ENCODE data around the gene UFSP2. TPM values are rescaled to one million over a fixed set of nuclear protein-coding genes. Genes with fewer than 3 reads are reported as not detected.

The UFSP2 gene, protein sequence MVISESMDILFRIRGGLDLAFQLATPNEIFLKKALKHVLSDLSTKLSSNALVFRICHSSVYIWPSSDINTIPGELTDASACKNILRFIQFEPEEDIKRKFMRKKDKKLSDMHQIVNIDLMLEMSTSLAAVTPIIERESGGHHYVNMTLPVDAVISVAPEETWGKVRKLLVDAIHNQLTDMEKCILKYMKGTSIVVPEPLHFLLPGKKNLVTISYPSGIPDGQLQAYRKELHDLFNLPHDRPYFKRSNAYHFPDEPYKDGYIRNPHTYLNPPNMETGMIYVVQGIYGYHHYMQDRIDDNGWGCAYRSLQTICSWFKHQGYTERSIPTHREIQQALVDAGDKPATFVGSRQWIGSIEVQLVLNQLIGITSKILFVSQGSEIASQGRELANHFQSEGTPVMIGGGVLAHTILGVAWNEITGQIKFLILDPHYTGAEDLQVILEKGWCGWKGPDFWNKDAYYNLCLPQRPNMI
- total RNA-seq, result 40.0 and 51.7 TPM in 2 replicates

DNA sequence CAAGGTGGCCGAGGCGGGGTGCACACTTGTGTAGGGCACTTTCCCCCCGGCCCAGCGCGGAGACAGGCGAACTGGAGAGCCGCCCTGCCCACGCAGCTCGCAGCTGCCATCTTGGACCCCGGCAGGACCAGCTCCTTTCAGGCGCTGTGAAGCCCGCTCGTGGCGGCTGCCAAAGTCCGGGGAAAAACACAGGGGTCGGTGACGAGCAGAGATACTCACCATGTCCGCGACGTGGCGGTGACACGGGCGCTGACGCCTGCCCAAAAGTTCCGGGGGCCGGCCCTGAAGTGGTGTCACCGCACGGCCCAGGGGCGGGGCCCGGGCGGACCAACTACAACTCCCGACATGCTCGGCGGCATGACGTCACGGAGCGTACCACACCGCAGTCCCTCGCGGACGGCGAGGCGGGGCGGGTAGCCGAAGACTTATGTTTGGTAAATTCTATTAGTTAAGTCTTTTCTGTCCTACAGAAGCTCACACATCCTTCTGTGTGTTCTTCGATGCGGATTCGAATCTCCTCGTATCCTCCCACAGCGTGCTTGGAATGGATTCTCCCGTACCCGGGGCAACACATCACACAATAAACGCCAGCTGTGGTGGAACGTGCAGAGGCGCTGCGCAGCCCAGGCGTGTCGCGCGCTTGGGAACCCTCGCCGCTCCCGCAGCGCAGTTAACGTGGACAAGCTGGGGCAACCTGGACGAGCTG lies at the start of gene UFSP2:
Gene UFSP2, minus strand, starts transcription at position 318 of the 706 bp plus-strand sequence. Its CDS starts 96 bp downstream, at position 222.
- DNase-seq, result peak; percentile 92

DNA sequence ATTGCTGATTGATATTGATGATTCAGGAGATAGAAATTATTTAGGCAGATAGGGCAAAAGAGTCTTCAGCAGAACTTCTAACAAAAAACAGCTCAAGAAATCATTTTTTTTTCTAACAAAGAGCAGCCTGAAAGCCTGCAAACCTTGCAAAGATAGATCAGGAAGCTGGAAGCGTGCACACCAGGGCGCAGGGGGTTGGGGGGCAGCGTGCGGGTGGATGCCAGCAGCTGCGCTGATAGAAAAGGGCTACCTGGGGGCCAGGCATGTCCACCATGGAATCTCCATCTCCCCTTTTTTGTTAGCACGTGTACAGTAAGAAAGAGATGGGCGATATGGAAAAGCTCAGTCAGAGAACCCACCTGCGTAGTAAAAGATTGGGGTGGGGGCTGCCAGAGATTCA lies 47.5 kb upstream of the UFSP2 start:
- DNase-seq, result no peak

DNA sequence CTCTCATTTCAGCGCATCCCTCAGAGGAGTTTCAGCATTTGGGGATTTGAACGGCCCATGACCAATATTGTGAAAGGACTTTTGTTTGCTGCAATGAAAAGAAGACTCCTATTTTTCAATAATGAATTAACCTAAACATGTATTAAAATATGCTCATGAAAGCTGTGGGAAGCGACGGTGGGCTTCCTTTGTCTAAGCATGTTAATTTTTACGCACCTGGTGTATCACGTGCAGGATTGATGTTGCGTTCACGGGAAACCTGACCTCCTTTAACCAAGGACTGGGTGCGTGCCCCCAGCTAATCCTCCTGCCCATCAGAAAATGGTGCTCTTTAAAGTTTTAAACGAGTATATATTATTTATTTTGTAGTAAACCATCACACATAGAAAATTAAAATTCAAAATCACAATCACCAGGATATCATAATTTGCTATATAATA lies 46.4 kb upstream of the UFSP2 start:
- DNase-seq, result no peak

DNA sequence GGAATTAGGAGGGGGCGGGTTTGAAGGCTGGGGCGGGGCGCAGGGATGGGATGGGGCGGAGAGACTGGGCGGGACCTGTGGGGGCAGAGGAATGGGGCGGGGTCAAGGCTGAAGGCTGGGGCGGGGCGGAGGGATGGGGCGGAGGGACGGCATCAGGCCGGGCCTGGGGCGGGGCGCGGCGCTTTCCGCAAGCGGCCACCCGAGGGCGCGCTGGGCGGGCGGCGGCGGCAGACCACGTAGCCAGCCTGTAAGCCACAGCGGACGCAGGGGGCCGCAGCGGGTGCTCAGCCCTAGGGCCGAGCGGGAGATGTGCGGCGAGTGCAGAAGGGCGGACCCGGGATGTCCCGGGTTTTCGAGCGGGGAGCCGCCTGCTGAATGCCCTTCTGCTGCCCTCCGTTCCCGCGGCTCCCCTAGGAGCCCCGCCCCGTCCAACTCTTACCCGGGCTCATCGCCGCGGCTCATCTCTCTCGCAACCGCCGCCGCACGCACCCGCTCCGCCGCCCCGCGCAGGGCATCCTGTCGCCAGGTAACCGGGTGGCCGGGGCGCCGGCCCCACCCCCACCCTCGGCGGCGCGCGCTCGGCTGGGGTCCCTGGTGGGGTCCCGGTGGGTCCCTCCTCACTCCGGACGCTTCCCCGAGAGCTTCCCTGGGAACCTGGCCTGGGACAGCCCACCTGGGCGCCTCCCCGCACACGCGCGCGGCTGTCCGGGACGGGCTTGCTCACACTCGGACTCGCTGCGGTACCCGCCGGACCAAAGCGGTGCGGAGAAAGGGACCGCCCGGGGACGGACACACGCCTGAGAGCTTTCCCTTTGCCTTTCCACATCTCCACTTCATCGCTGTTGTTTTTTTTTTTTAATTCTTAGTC lies 45.7 kb upstream of the UFSP2 start, which contains the start of gene CCDC110:
Gene CCDC110, minus strand, starts transcription at position 499 of the 868 bp plus-strand sequence. Its CDS starts 50 bp downstream, at position 449.
- DNase-seq, result peak; percentile 99

DNA sequence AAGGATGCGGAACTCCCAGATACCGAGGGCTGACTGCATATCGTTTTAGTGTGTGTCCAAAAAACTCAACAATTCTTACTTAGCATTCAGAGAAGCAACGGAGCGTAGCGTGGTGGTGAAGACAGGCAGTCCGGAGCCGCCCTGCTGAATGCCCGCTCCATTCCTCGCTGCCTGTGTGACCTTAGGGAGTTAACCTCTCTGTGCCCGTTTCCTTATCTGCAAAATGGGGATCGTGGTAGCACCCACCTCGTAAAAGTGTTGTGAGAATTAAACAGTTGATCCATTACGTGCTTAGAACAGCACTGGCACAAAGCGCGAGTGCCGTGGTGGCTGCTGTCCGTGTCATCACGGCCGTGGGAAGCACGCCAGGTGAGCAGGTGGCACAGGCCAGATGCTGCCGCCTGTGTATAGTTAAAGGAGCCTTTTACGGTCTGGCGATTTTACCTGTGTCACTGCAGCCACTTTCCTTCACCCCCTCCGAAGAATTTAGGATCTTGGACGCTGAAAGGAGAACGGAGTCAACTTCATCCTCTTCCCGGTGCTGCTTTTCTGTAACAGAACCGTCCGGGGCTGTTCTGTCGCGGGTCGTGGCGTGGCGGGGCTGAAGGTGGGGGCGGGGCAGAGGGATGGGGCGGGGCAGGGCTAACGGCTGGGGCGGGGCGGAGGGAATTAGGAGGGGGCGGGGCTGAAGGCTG lies 44.9 kb upstream of the UFSP2 start:
- peak; percentile 42 for DNase-seq

DNA sequence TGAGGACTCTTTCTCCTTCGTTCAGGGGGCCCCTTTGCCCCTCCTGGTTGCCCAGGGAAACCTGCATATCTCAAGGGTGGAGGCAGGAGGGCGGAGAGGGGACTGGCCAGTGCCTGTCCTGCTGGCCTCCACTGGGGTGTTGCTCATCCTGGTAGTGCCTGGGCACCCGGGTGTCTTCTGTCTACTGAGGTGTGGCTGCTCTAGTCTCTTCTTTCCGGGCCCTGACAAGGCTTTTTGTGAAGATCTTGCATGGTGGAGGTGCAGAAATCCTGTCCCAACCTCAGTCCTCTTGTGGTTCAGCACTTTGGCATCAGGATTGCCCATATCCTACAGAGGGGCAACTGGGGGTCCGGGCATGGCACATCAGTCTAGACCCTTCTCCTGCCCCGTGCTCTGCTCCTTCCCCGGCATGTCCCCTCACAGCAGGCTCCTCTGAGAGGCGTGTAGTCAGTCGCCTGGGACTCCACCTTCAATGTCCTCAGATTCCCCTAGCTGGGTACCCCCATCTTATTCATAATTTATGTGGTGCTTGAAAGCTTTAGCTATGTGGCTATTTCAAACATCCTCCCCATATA lies 43.9 kb upstream of the UFSP2 start:
- DNase-seq, result no peak

DNA sequence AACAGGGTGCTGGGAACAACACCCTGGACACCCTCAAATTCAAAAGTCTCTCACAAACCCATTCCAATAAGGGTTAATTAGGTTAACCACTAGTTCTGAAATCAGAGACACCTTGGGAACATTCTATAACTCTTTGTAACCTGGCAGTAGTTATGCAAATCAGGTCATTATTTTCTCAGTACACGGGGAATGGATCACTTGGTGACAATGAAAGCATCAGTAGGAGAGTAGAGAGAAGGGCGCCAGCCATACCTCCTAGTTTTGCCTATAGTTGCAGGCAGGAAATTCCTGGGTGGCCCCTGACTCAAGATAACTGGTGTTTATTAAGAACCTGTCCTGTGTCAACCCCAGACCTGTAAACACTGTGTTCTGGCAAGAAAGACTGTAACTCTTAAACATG lies 43.2 kb upstream of the UFSP2 start:
- DNase-seq, result no peak

DNA sequence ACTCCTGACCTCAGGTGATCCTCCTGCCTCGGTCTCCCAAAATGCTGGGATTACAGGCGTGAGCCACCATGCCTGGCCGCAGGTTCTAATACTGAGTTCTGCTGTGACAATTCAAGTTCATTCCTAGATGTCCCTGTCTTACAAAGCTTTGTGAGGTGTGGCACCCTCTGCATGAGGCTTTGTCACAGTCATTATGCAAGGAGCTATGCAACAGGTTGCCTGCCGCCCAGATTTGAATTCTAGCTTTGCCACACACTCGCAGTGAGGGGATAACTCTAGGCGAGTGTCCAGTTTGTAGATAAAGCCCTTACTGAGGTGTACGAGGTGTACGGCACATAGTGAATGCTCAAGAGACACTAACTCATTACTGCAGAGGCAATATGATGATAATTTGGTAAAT lies 42.2 kb upstream of the UFSP2 start:
- DNase-seq, result no peak

DNA sequence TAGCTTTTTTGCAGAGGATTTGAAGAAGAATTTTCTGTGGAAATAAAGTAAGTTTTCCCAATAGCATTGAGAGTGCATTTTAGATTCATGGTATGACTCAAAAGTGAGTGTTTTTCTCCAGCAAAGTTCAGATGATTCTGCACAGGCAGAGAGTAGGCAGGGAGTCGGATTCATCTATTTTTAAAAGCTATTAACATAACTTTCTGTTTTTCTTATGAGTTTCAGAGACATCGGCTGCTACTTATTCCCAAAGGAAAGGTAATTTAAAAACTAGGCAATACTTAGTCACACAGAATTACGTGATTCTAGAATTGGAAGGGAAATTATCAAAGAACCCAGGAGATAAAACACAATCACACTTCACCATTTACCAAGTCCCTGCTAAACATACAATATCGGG lies 41.3 kb upstream of the UFSP2 start:
- no peak for DNase-seq

DNA sequence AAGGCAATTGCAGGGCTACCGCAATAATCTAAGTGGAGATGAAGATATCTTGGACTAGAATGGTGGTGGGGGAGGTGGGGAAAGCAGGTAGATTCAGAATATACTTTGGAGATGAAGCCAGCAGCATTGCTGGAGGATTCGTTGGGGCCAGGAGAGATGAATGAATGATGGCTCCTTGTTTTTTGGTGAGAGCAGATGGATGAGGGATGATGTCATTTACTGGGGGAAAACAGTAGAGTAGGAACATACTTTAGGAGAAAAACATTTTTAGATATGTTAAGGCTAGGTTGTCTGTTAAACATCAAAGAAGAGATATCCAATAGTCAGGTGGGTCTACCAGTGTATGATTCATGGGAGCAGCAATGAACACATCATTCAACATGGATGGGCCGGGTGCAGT lies 39.9 kb upstream of the UFSP2 start:
- DNase-seq, result no peak

DNA sequence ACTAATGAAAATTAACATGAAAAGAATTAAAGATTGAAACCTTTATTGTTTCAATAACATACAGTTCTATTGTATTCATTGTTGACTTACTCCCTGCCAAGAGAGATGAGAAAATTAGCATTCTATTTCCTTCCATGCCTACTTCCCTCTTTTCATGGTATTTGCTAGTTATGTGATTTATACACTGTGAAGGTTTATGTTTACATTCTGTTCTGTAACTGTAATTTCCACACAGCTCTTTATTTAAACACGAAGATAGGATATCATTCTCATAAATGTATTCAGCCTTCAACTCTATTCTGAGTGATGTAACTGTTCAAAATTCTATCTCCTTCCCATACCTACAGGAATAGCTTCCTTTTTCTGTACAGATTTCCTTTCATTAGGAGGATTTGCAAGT lies 39.1 kb upstream of the UFSP2 start:
- peak; percentile 8 for DNase-seq

DNA sequence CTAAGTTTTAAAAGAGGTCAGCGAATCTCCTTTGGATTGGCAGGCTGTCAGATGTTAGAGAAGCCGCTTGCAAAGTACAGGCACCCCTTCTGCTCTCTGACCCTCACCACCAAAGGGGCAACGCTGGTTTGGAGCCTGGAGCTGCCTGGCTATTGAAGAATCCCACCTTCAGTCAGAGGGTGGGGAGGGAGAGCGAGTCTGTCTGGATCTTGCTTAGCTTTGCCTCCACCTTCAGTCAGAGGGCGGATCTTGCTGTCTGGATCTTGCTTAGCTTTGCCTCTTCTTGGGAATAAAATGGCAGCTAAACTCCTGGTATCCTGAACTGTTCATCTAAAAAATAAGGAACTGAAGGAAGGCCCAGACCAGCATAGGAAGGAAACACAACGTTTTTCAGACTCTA lies 38.4 kb upstream of the UFSP2 start:
- DNase-seq, result no peak

DNA sequence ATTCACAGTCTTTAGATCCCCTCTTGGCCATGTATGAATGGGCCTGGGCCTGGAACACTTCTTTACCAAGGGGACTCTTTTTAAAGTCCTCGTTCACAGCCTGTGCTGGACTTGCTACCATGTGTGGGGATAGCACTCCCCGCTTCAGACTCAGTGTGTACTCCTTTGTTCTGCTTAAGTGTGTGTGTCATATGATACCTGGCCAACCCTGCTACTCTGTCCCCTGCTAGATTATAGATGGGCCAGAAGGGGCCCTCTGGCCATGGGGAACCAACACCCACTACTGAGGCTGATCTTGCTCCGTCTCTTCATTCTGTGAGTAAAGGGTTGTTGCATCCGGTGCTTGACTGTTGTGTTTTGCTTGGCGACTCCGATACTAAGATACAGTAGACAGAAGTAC lies 37.8 kb upstream of the UFSP2 start:
- no peak for DNase-seq

DNA sequence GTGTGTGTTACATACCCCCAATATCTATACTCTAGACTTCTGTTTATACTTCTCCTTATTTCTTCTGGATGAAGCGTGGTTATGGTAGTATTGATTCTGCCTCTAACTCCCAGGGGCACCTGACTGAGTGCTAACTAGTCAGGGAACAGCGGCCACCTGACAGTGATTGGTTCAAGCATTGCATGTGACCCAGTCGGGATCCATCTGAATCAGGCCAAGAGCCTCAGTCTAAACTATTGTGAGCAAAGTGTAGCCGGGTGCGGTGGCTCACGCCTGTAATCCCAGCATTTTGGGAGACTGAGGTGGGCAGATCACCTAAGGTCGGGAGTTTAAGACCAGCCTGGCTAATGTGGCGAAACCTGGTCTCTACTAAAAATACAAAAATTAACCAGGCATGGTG lies 35.8 kb upstream of the UFSP2 start:
- no peak for DNase-seq

DNA sequence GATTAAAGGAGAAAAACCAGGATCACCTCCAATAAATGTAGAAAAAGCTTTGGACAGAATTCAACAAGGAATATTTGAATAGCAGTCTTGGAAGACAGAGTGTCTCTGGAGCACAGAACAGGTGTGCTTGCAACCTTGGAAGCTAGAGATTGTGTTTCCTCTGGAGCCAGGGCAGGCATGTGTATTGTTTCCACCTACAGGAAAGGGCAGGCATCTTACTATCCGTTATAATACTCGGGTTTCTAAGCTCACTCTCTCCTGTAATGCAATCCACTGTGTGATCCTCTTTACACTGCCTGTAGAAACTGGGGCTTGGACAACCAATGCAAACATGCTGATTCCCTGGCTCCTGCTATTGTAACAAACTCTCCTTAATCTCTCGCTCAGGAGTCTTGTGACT lies 31.4 kb upstream of the UFSP2 start:
- peak; percentile 9 for DNase-seq

DNA sequence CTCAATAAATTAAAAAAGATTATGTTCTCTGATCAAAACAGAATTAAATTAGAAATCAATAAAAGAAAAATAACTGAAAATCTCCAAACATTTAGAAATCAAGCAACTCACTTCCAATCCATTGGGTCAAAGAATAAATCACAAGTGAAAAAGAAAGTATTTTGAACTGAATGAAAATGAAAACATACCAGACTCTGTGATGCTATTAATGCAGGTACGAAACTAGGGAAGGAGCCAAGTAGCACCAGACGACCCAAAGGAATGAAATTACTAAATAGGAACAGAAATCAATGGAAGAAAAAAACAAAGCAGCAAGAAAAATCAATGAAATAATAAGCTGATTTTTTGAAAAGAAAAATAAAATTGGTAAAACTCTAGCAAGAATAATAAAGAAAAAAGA lies 30.4 kb upstream of the UFSP2 start:
- no peak for DNase-seq

DNA sequence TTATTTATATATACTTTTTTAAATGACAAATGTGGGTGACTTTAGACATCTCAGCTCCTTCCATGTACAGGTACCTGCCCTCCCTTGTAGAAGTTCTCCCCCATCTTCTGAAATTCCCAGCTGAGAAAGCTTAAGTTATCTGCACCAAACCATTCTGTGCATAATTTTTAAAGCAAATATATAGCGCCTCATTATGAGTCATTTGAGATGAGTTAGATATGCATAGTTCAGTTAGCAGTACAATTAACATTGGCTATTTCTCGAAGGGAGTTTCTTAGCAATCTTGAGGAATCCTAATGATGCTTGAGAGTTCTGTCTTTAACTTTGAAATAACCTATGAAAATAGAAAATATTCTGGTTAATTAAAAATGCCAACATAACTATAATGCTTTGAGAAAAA lies 19.4 kb upstream of the UFSP2 start:
- no peak for DNase-seq

DNA sequence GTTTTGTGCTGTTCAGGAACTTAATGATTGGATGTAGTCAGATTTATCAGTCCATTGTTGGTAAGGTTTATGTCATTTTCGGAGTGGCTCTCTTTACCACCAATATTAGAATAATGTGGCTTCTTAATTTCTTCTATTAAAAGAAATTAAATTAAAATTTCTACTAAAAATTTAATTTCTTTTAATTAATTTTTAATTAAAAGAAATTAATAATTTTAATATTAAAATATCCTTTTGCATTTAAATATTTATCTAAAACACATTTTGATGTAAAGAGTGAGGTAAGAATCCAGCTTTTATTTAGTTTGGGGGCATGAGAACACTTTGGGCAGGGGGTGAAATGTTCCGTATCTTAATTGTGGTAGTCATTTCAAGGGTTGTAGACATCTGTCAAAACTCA lies 15.7 kb upstream of the UFSP2 start:
- DNase-seq, result no peak

DNA sequence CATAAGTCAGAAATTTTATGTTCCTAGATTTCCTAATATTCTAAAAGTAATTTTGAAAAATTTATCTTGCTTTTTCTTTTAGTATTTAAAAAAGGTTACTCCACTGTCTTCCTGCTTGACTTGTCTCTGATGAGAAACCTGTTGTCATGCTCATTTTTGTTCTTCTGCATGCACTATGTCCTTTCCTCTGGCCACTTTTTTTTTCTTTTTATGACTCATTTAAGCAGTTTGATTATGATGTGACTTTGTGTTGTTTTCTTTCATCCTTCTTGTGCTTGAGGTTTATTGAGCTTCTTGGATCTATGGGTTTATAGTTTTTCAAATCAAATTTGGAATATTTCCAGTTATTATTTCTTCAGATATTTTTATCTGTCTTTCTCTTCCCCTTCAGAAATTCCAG lies 12.0 kb upstream of the UFSP2 start:
- no peak for DNase-seq

DNA sequence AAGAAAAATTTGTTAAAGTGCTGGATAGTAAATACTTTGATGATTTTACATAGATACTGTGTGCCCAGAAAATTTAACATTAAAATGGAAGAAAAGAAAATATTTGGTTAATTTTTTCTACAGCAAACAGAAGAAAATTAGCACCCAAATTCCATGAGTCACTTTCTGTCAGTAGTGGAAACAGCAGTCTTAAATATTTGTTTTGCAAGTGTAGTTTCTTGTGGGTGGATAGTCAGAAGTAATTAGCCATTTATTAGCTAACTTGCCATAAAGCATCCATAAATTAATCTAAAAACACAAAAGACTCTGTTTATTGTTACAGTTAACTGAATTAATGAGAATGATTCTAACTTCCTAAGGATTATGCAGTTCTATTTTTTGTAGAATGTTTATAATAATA lies 9.7 kb upstream of the UFSP2 start:
- no peak for DNase-seq

DNA sequence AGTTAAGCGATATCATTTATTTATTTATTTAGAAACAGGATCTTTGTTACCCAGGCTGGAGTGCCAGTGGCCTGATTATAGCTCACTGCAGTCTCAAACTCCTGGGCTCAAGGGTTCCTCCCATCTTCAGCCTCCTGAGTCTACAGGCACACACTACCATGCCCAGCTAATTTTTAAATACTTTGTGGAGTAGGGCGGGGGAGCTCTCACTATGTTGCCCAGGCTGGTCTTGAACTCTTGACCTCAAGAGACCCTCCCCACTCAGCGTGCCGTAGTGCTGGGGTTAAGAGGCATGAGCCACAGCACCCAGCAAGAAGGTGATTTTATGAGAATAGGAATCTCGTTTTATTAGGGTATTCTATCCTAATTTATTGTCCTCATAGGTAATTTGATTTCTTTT lies 3.9 kb upstream of the UFSP2 start:
- DNase-seq, result no peak

Measured in dermis blood vessel endothelial cell (primary cell).